CD4-positive, alpha-beta T cell treated with Interleukin-10 for 1 hour (primary cell): Measurements from ENCODE around the gene PRDX3.

Source experiments
- DNase-seq: peaks from one replicate; pipeline ENCODE4 v3.0.0-alpha.2; 2020

Gene PRDX3

DNA sequence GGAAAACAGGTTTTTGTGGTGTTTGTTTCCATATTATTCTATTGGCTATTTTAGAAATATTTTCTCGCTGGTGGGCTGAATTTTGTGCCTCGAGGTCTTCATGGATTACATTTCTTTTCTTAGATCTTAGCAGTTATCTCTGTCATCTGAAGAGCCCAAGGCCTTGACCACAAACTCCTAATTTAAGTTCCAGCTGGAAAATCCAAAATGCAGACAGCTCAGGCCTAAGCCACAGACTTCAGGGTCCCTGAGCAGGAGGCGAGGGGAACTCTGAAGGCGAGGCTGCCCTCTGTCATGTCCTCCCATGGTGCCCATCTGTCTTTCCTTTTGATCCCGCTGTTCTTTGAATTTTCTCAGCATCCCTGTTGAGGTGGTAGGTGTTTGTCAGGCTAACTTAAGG, 60.4 kb downstream of the PRDX3 start:
- no peak for DNase-seq
